GM04504 (cell line): Measurements from ENCODE around the gene EFCAB12.
"Not testable (repeated sequence)": the region's sequence is repeated elsewhere in the genome, so short reads cannot be mapped to it uniquely, and the experiment has no call there.

Experiments used
- DNase-seq: peaks from one replicate; pipeline ENCODE4 v3.0.0-alpha.2; 2012; ENCODE audit warnings: low read depth

Gene EFCAB12

GRCh38 chr3:129393271-129393670 lies 35.2 kb downstream of the EFCAB12 start:
- DNase-seq, result no peak

DNA sequence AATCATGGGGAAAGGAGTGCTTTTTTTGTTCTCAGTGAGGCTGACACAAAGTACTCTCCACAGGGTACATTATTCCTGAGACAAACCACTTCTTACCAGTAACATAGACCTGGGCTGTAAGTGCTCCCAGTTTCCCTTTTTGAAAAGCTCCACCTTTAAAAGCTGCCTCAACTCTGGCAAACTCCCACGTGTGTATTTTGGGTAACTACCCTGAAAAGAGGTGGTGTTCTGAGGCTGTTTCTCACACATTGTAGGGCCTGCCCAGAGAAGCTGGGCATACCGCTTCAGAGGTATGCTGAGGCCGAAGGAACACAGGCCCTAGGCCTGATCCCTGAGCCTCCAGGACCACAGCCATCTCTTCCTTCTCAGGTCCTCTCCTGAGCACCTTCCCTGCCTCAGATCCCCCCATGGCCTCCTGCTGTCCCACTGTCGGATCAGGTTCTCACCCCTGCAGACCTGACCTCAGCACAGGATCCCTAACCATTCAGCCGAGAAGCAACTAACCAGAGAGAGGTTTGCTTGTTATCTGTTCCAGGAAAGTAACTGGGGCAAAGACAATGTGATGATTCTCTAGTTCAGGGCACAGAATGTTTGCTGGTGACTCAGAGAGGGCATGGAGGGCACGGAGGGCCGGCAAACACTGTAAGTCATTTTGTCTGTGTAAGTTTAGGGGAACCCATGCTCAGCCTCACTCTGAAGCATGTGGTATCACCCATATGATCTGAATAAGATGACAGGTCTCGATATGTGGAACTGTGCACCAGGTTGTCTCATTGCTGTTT lies 36.1 kb downstream of the EFCAB12 start:
- not testable (repeated sequence) for DNase-seq

GRCh38 chr3:129391583-129391982 lies 36.9 kb downstream of the EFCAB12 start:
- DNase-seq, result not testable (repeated sequence)

GRCh38 chr3:129389572-129389937 lies 38.9 kb downstream of the EFCAB12 start:
- no peak for DNase-seq

- not testable (repeated sequence) for DNase-seq
Observed at GRCh38 chr3:129388791-129389571, 39.5 kb downstream of the EFCAB12 start.

- no peak for DNase-seq
Observed at GRCh38 chr3:129387487-129387886, 40.9 kb downstream of the EFCAB12 start.

DNA sequence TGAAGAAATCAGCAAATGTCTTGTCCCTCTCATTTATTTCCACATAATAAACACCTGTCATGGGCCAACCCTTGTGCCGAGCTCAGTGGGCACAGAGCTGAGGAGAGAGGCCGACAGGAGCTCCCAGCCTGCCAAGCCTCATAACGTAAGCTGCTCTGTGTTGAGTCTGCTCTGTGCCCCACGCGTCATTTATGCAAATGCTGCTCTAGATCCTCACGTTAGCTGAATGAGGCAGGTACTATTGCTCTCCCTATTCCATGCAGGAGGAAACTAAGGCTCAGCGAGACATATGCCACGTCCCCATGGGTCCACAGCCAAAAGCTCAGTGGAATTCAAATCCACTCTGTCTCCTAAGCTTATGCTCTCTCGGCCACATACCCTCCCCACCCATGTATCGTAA lies 41.5 kb downstream of the EFCAB12 start:
- DNase-seq, result no peak

- DNase-seq, result not testable (repeated sequence)
Observed at GRCh38 chr3:129385507-129385906, 42.9 kb downstream of the EFCAB12 start.

- no peak for DNase-seq
Observed at GRCh38 chr3:129384594-129385323, 43.7 kb downstream of the EFCAB12 start.

- DNase-seq, result not testable (repeated sequence)
Observed at GRCh38 chr3:129384103-129384502, 44.3 kb downstream of the EFCAB12 start.

DNA sequence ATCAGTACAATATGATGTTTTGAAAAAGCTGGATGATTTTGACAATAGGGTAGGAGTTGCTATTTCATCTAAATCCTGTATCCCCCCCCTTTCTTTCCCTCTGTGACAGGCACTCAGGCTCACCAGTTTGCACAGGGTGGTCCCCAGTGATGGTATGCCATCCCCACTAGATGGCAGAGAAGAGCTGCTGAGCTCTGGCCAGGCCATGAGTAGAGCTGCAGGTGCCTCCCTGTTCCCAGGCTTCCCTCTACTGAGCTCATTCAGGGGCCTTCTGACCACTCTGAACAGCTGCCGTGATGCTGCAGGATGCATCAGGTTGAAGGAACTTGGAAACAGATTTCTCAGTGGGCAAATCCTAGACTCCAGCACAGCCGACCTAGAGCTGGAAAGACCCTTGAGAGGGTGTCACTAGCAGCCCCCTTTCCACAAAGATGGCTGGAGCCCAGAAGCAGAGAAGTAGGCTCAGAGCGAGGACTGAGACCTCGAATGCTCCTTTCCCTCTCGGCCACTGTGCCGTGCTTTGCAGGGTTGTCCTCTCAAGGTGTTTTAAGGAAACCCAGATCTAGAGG lies 45.1 kb downstream of the EFCAB12 start:
- peak; percentile 30 for DNase-seq

- DNase-seq, result no peak
Observed at GRCh38 chr3:129382366-129382765, 46.1 kb downstream of the EFCAB12 start.

DNA sequence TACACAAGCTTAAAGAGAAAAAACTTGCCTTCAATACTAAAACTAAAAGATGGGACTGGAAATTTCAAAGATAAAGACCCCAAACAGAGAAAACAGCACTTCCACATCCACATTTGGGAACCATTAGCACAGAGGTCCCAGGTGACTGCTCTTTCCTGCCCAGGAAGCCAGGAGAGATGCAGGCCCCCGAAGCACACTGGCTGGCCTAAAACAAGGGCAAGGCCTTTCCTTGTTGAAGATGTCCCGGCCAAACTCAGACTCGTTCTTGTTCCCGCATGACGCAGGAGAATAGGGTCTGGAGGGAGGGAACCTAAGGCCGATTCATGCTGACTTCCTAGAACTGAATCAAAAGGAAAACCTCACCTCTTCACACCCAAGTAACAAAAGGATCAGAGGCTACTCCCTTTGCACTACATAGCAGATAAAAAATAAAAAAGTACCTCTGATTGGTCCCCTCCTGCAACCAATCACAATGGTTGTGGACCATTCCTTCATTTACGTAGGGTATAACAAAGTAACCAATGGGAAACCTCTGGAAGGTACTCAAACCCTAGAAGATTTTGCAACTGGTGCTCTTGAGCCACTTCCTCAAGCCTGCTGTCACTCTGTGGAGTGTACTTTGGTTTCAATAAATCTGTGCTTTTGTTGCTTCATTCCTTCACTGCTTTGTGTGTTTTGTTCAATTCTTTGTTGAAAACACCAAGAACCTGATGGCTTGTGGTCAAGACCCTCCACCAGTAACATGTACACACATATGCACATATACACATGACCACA lies 48.7 kb downstream of the EFCAB12 start:
- DNase-seq, result no peak

DNA sequence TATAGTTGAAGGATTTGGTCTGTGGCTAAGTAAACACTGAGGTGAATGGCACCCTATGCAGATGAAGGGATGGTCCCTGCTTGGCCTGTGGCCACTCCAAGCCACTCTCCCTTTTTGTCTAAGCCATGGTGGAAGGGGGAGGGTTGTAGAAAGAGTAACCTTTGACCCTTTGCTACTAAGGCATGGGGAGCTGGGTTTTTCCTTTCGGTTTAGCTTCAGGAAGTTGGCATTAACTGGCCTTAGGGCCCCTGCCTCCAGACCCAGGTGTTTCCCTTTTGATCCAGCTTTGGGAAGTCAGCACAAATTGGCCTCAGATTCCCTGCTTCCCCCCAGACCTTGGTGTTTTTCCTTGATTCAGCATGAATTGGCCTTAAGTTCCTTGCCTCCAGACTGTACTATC lies 49.5 kb downstream of the EFCAB12 start:
- DNase-seq, result no peak

DNA sequence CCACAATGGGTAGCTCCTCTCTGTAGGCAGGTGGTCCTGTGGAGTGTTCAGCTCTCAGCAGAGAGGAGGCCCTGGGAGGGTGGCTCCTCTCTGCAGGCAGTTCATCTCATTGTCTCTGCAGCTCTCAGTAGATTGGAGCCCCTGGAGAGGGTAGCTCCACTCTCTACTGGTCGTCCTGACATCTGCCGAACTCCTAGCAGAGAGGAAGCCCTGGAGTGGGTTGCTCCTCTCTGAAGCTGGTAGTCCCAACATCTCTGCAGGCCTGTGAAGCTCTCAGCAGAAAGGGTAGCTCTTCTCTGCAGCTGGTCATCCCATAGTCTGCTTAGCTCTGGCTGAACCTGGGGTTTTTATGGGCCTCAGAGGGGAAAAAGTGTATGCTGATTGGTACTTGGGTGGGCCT lies 50.8 kb downstream of the EFCAB12 start:
- no peak for DNase-seq

GRCh38 chr3:129375099-129375498 lies 53.3 kb downstream of the EFCAB12 start:
- no peak for DNase-seq

GRCh38 chr3:129371041-129371826 lies 57.2 kb downstream of the EFCAB12 start:
- no peak for DNase-seq

DNA sequence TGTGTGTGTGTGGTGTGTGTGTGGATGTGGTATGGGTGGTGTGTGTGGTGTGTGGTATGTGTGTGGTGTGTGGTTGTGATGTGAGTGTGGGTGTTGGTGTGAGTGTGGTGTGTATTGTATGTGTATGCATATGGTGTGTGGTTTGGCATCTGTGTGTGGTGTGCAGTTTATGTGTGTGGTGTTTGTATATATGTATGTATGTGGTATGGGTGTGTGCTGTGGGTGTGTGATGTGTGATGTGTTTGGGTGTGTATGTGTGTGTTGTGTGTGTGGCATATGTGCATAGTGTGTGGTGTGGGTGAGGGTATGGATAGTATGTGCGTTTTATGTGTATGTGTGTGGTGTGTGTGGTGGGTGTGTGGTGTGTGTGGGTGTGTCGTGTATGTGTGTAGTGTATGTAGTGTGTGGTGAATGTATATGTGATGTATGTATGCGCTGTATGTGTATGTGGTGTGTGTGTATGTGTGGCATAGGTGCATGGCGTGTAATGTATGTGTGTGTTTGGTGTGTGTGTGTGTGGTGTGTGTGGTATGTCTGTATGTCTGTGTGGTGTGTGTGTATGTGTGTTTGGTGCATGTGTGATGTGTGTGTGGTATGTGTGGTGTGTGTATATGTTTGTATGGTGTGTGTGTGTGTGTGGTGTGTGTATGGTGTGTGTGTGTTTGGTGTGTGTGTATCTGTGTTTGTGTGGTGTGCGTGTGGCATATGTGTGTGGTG lies 58.0 kb downstream of the EFCAB12 start:
- no peak for DNase-seq

DNA sequence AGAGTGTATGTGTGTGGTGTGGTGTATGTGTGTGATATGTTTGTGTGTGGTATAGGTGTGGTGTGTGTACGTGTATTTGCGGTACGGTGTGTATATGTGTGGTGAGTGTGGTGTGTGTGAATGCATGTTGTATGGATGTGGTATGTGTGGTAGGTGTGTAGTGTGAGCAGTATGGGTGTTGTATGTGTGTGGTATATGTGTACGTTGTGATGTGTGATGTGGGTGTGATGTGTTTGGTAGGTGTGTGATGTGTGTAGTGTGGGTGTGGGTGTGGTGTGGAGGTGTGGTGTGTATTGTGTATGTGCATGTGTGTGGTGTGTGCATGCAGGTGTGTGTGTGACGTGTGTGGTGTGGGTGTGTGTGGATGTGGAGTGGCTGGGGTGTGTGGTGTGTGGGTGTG lies 58.7 kb downstream of the EFCAB12 start:
- DNase-seq, result no peak

- DNase-seq, result no peak
Observed at GRCh38 chr3:129367821-129368220, 60.6 kb downstream of the EFCAB12 start.
